Esophagus squamous epithelium (tissue), 4 donors: ENCODE data around the gene FOXE3.

Experiments
- POLR2A ChIP-seq, 4 donors: fragments of 450-650 bp; IDR thresholded peaks; one replicate each; pipeline ENCODE4 v1.6.1; 2017; ENCODE audit warnings: antibody characterized with exemption in 4 of 4, mild to moderate bottlenecking in 4 of 4, moderate library complexity in 3 of 4
- TF ChIP-seq, protein P1 (sequence below), 6 experiments: fragments of 450-650 bp in 4 of 6; fragments of 200-600 bp in 2 of 6; sonication (generic) in 2 of 6; IDR thresholded peaks; one replicate each; pipeline ENCODE4 v1.5.1; 2016 to 2019; ENCODE audit warnings: antibody characterized with exemption in 6 of 6, mild to moderate bottlenecking in 4 of 6, moderate library complexity in 4 of 6

DNA sequence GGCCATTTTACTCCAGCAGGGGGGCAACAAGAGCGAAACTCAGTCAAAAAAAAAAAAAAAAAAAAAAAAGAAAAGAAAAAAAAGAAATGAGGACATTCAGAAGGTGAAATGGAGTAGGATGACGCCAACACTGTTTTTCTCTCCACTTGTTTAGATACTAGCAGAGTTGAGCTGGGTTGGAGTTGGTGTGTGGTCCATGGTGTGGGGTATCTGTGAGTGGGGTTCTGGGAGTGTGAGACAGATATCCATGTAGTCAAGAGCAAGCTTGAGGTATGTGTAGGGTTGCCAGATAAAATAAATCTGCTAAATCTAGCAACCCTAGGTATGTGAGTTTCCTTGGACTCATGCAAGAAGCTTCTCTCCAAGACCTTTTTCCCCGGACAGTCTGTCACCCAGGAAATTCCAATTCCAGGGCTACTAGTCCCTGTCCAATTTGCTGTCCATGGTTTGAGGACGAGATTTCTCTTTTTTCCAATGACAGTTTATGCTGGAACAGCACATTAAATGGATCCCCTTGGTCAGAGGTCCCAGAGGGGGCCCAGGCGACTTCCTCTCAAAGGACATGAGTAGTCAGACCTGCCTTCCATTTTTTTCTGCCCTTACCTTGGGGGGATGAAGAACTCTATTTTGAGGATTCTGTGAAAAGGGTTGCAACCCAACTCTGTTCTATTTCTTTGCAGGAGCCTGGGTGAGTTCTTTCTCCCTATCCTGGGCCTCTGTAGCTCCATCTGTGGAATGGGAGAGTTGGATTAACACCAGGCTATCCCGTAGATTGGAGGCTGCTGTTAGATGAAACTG is 19.6 kb downstream of the FOXE3 start:
- no peak for TF ChIP-seq POLR2A (IDR thresholded peaks at IDR 0.05)
- TF ChIP-seq, protein P1, sequence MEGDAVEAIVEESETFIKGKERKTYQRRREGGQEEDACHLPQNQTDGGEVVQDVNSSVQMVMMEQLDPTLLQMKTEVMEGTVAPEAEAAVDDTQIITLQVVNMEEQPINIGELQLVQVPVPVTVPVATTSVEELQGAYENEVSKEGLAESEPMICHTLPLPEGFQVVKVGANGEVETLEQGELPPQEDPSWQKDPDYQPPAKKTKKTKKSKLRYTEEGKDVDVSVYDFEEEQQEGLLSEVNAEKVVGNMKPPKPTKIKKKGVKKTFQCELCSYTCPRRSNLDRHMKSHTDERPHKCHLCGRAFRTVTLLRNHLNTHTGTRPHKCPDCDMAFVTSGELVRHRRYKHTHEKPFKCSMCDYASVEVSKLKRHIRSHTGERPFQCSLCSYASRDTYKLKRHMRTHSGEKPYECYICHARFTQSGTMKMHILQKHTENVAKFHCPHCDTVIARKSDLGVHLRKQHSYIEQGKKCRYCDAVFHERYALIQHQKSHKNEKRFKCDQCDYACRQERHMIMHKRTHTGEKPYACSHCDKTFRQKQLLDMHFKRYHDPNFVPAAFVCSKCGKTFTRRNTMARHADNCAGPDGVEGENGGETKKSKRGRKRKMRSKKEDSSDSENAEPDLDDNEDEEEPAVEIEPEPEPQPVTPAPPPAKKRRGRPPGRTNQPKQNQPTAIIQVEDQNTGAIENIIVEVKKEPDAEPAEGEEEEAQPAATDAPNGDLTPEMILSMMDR (IDR thresholded peaks at IDR 0.05) = no peak
